Testis (tissue), 2 donors: ENCODE results near the gene IL18RAP.

Experiments used
- CTCF ChIP-seq, 3 experiments: fragments of 450-650 bp in 2 of 3; fragments of 200-600 bp in 1 of 3; sonication (generic) in 1 of 3; IDR thresholded peaks; one replicate each; pipeline ENCODE4 v1.5.1; 2016 to 2019; ENCODE audit warnings: antibody characterized with exemption in 3 of 3, mild to moderate bottlenecking in 2 of 3, moderate library complexity in 1 of 3
- POLR2A ChIP-seq: fragments of 450-650 bp; IDR thresholded peaks from one replicate; pipeline ENCODE4 v1.6.1; 2017; ENCODE audit warnings: antibody characterized with exemption, mild to moderate bottlenecking, moderate library complexity

DNA sequence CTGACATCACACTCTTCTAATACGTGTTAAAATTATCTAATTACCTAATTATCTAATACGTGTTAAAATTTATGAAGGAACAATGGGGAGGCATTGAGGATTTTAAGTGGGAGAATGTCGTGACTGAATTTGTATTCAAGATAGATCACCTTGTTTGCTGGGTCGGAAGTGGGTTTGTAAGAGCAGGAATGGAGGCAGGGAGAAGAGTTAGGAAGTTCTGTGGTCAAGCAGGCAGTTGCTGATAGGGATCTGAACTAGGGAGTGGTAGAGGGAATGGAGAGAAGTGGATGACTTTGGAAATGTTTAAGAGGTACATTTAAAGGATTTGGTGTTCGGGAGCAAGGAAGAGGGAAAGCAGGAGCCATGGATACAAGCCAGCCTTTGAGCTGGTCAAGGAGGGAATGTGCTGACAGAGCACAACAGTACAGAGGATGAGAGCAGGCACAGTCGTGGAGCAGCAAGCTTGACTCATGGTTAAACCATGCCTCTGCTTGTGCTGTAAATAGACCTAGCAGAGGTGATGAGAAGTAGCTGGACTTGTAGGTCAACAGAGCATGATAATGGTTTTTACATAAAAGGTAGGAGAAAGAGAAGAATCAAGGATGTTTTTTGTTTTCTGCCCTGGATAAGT lies 16.2 kb downstream of the IL18RAP start:
- no peak for TF ChIP-seq CTCF (IDR thresholded peaks at IDR 0.05)
- no peak for TF ChIP-seq POLR2A
